GM23338 (cell line): ENCODE results near the gene SLC6A8.
A peak's percentile ranks its signal among the peaks of the same experiment; 100 is the strongest.

Experiments used
- CREB1 ChIP-seq: fragments of 250-450 bp; sonication (Bioruptor Pico); IDR thresholded peaks from 2 replicates; pipeline ENCODE4 v1.5.0; 2020; ENCODE audit warnings: low read depth, mild to moderate bottlenecking, moderate library complexity
- EZH2 ChIP-seq: fragments of 200-600 bp; sonication (generic); IDR thresholded peaks from one replicate; pipeline ENCODE4 v1.8.0; 2017; ENCODE audit warnings: antibody characterized with exemption, mild to moderate bottlenecking, low read depth; ENCODE audit not compliant: unreplicated experiment
- EZH2phosphoT487 ChIP-seq: fragments of 200-600 bp; sonication (generic); IDR thresholded peaks from one replicate; pipeline ENCODE4 v1.8.1; 2018; ENCODE audit warnings: antibody characterized with exemption; ENCODE audit not compliant: unreplicated experiment
- JUNB ChIP-seq: IDR thresholded peaks from one replicate; pipeline ENCODE4 v1.6.1; 2016; ENCODE audit warnings: antibody characterized with exemption; ENCODE audit not compliant: unreplicated experiment
- POLR2AphosphoS5 ChIP-seq: IDR thresholded peaks from 2 replicates; pipeline ENCODE4 v1.6.1; 2016; ENCODE audit warnings: antibody characterized with exemption, low read depth
- ZNF331 ChIP-seq: fragments of 250-450 bp; sonication (Bioruptor Pico); IDR thresholded peaks from 2 replicates; pipeline ENCODE4 v1.5.0; 2020; ENCODE audit warnings: low read depth, mild to moderate bottlenecking, moderate library complexity
- TF ChIP-seq, protein P1 (sequence below), 2 experiments: fragments of 200-600 bp in 1 of 2; sonication (generic) in 1 of 2; conservative IDR thresholded peaks; 2 replicates each; pipeline versions ENCODE4 v1.5.1 to v1.6.1; 2016 to 2017; ENCODE audit warnings: antibody characterized with exemption in 2 of 2, low read depth in 2 of 2, mild to moderate bottlenecking in 2 of 2, moderate library complexity in 1 of 2
- TF ChIP-seq, protein P2 (sequence below): IDR thresholded peaks from one replicate; pipeline ENCODE4 v1.6.1; 2018; ENCODE audit warnings: antibody characterized with exemption; ENCODE audit not compliant: unreplicated experiment
- TF ChIP-seq, protein P3 (sequence below): fragments of 250-450 bp; sonication (Bioruptor Pico); IDR thresholded peaks from 2 replicates; pipeline ENCODE4 v1.5.0; 2020; ENCODE audit warnings: mild to moderate bottlenecking, moderate library complexity

GRCh38 chrX:153687121-153688039, at the start of gene SLC6A8:
- TF ChIP-seq, protein P1, sequence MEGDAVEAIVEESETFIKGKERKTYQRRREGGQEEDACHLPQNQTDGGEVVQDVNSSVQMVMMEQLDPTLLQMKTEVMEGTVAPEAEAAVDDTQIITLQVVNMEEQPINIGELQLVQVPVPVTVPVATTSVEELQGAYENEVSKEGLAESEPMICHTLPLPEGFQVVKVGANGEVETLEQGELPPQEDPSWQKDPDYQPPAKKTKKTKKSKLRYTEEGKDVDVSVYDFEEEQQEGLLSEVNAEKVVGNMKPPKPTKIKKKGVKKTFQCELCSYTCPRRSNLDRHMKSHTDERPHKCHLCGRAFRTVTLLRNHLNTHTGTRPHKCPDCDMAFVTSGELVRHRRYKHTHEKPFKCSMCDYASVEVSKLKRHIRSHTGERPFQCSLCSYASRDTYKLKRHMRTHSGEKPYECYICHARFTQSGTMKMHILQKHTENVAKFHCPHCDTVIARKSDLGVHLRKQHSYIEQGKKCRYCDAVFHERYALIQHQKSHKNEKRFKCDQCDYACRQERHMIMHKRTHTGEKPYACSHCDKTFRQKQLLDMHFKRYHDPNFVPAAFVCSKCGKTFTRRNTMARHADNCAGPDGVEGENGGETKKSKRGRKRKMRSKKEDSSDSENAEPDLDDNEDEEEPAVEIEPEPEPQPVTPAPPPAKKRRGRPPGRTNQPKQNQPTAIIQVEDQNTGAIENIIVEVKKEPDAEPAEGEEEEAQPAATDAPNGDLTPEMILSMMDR (conservative IDR thresholded peaks at IDR 0.05; ENCODE audit: low read depth in 2 of 2): peak; percentile 19 to 65
- TF ChIP-seq EZH2 (no peak), EZH2phosphoT487 (no peak), JUNB (no peak), ZNF331 (CRISPR knock-in tag) (no peak), POLR2AphosphoS5 (peak; percentile 55; the same call in 1 of the 2 replicates), CREB1 (CRISPR knock-in tag) (no peak)
- TF ChIP-seq, protein P2, sequence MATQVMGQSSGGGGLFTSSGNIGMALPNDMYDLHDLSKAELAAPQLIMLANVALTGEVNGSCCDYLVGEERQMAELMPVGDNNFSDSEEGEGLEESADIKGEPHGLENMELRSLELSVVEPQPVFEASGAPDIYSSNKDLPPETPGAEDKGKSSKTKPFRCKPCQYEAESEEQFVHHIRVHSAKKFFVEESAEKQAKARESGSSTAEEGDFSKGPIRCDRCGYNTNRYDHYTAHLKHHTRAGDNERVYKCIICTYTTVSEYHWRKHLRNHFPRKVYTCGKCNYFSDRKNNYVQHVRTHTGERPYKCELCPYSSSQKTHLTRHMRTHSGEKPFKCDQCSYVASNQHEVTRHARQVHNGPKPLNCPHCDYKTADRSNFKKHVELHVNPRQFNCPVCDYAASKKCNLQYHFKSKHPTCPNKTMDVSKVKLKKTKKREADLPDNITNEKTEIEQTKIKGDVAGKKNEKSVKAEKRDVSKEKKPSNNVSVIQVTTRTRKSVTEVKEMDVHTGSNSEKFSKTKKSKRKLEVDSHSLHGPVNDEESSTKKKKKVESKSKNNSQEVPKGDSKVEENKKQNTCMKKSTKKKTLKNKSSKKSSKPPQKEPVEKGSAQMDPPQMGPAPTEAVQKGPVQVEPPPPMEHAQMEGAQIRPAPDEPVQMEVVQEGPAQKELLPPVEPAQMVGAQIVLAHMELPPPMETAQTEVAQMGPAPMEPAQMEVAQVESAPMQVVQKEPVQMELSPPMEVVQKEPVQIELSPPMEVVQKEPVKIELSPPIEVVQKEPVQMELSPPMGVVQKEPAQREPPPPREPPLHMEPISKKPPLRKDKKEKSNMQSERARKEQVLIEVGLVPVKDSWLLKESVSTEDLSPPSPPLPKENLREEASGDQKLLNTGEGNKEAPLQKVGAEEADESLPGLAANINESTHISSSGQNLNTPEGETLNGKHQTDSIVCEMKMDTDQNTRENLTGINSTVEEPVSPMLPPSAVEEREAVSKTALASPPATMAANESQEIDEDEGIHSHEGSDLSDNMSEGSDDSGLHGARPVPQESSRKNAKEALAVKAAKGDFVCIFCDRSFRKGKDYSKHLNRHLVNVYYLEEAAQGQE: no peak
- TF ChIP-seq, protein P3, sequence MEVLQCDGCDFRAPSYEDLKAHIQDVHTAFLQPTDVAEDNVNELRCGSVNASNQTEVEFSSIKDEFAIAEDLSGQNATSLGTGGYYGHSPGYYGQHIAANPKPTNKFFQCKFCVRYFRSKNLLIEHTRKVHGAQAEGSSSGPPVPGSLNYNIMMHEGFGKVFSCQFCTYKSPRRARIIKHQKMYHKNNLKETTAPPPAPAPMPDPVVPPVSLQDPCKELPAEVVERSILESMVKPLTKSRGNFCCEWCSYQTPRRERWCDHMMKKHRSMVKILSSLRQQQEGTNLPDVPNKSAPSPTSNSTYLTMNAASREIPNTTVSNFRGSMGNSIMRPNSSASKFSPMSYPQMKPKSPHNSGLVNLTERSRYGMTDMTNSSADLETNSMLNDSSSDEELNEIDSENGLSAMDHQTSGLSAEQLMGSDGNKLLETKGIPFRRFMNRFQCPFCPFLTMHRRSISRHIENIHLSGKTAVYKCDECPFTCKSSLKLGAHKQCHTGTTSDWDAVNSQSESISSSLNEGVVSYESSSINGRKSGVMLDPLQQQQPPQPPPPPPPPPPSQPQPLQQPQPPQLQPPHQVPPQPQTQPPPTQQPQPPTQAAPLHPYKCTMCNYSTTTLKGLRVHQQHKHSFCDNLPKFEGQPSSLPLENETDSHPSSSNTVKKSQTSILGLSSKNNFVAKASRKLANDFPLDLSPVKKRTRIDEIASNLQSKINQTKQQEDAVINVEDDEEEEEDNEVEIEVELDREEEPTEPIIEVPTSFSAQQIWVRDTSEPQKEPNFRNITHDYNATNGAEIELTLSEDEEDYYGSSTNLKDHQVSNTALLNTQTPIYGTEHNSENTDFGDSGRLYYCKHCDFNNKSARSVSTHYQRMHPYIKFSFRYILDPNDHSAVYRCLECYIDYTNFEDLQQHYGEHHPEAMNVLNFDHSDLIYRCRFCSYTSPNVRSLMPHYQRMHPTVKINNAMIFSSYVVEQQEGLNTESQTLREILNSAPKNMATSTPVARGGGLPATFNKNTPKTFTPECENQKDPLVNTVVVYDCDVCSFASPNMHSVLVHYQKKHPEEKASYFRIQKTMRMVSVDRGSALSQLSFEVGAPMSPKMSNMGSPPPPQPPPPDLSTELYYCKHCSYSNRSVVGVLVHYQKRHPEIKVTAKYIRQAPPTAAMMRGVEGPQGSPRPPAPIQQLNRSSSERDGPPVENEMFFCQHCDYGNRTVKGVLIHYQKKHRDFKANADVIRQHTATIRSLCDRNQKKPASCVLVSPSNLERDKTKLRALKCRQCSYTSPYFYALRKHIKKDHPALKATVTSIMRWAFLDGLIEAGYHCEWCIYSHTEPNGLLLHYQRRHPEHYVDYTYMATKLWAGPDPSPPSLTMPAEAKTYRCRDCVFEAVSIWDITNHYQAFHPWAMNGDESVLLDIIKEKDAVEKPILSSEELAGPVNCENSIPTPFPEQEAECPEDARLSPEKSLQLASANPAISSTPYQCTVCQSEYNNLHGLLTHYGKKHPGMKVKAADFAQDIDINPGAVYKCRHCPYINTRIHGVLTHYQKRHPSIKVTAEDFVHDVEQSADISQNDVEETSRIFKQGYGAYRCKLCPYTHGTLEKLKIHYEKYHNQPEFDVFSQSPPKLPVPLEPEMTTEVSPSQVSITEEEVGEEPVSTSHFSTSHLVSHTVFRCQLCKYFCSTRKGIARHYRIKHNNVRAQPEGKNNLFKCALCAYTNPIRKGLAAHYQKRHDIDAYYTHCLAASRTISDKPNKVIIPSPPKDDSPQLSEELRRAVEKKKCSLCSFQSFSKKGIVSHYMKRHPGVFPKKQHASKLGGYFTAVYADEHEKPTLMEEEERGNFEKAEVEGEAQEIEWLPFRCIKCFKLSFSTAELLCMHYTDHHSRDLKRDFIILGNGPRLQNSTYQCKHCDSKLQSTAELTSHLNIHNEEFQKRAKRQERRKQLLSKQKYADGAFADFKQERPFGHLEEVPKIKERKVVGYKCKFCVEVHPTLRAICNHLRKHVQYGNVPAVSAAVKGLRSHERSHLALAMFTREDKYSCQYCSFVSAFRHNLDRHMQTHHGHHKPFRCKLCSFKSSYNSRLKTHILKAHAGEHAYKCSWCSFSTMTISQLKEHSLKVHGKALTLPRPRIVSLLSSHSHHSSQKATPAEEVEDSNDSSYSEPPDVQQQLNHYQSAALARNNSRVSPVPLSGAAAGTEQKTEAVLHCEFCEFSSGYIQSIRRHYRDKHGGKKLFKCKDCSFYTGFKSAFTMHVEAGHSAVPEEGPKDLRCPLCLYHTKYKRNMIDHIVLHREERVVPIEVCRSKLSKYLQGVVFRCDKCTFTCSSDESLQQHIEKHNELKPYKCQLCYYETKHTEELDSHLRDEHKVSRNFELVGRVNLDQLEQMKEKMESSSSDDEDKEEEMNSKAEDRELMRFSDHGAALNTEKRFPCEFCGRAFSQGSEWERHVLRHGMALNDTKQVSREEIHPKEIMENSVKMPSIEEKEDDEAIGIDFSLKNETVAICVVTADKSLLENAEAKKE (CRISPR knock-in tag): no peak
